Body of pancreas (tissue), 4 donors: ENCODE results near the gene WDFY4.

Experiments
- CTCF ChIP-seq, 7 experiments: fragments of 450-650 bp in 4 of 7; fragments of 200-600 bp in 3 of 7; sonication (generic) in 3 of 7; IDR thresholded peaks; one replicate each; pipeline ENCODE4 v1.5.1; 2016 to 2019; ENCODE audit warnings: antibody characterized with exemption in 7 of 7
- POLR2A ChIP-seq, 3 donors: fragments of 450-650 bp; IDR thresholded peaks; one replicate each; pipeline ENCODE4 v1.6.1; 2016; ENCODE audit warnings: antibody characterized with exemption in 3 of 3, mild to moderate bottlenecking in 2 of 3

GRCh38 chr10:48699011-48699627 lies 14.4 kb downstream of the WDFY4 start:
- TF ChIP-seq POLR2A (IDR thresholded peaks at IDR 0.05): no peak
- TF ChIP-seq CTCF (IDR thresholded peaks at IDR 0.05): no peak
